ENCODE results near the gene ATP9B. TPM values are rescaled to one million over a fixed set of nuclear protein-coding genes. Genes with fewer than 3 reads are reported as not detected.

The ATP9B gene
- total and polyA plus RNA-seq, 8 donors: 29.2 to 41.5 (median 38.3) TPM

GRCh38 chr18:79302120-79302519 is 232.9 kb downstream of the ATP9B start:
- H3K27ac ChIP-seq: no peak overlapping the region
- DNase-seq (no peak), ATAC-seq (no peak)
- TF ChIP-seq CTCF (IDR thresholded peaks at IDR 0.05): no peak
- intact Hi-C loops (cut with DNase I): no loop called here
- H3K4me1 ChIP-seq: no peaks in the 10 kb centered on the region
- no peaks in the 10 kb centered on the region for H3K27me3 ChIP-seq
- no peaks in the 10 kb centered on the region for H3K9me3 ChIP-seq
- peaks cover 0 to 52% of the 10 kb centered on the region in 2 donors for H3K36me3 ChIP-seq
- H3K4me3 ChIP-seq: no peak overlapping the region

GRCh38 chr18:79305911-79306310 is 236.7 kb downstream of the ATP9B start:
- intact Hi-C loops (cut with DNase I): no loop called here
- DNase-seq: no peak
- no peak for TF ChIP-seq CTCF (IDR thresholded peaks at IDR 0.05)
- no peak for ATAC-seq
- no peaks in the 10 kb centered on the region for H3K4me1 ChIP-seq
- H3K36me3 ChIP-seq: peaks cover 0 to 61% of the 10 kb centered on the region in 2 donors
- no peak overlapping the region for H3K27ac ChIP-seq
- H3K4me3 ChIP-seq: no peak overlapping the region
- no peaks in the 10 kb centered on the region for H3K27me3 ChIP-seq
- no peaks in the 10 kb centered on the region for H3K9me3 ChIP-seq

GRCh38 chr18:79309614-79310358 is 240.6 kb downstream of the ATP9B start:
- Histone ChIP-seq H3K4me1 (no peaks in the 10 kb centered on the region), H3K9me3 (no peaks in the 10 kb centered on the region), H3K27ac (no peak overlapping the region), H3K27me3 (no peaks in the 10 kb centered on the region), H3K36me3 (peaks cover 0 to 55% of the 10 kb centered on the region in 2 donors), H3K4me3 (no peak overlapping the region)
- no peak for ATAC-seq
- no peak for DNase-seq
- TF ChIP-seq CTCF (IDR thresholded peaks at IDR 0.05): no peak
- intact Hi-C loops (cut with DNase I): no loop called here

- intact Hi-C loops (cut with DNase I): no loop called here
- peaks cover 0 to 46% of the 10 kb centered on the region in 2 donors for H3K36me3 ChIP-seq
- H3K9me3 ChIP-seq: peaks cover 0 to 2% of the 10 kb centered on the region in 2 donors
- ATAC-seq (no peak), DNase-seq (no peak)
- H3K4me3 ChIP-seq: no peak overlapping the region
- TF ChIP-seq CTCF (IDR thresholded peaks at IDR 0.05): no peak
- H3K27me3 ChIP-seq: no peaks in the 10 kb centered on the region
- H3K4me1 ChIP-seq: no peaks in the 10 kb centered on the region
- no peak overlapping the region for H3K27ac ChIP-seq
Measured at GRCh38 chr18:79314838-79315388, 245.7 kb downstream of the ATP9B start.

- Histone ChIP-seq H3K27ac (no peak overlapping the region), H3K36me3 (peaks cover 0 to 42% of the 10 kb centered on the region in 2 donors), H3K4me3 (no peak overlapping the region), H3K9me3 (peaks cover 0 to 2% of the 10 kb centered on the region in 2 donors), H3K27me3 (no peaks in the 10 kb centered on the region), H3K4me1 (no peaks in the 10 kb centered on the region)
- no peak for TF ChIP-seq CTCF (IDR thresholded peaks at IDR 0.05)
- ATAC-seq (peak; percentile 86), DNase-seq (peak in 1 of 4 donors; percentile 10)
- intact Hi-C loops (cut with DNase I): no loop called here
Measured at GRCh38 chr18:79315596-79315995, 246.4 kb downstream of the ATP9B start.
